Stimulated activated CD8-positive, alpha-beta memory T cell treated with anti-CD3 and anti-CD28 coated beads, Interleukin-12 subunit alpha, Interleukin-12 subunit beta, amount 100 ng/mL, for 24 hours (primary cell): ENCODE results near the gene RARG.
"Not testable (repeated sequence)": the region's sequence is repeated elsewhere in the genome, so short reads cannot be mapped to it uniquely, and the experiment has no call there.

Experiments
- DNase-seq: peaks from one replicate; pipeline ENCODE4 v3.0.0-alpha.2; 2020; ENCODE audit errors: extremely low read depth

Gene RARG

DNA sequence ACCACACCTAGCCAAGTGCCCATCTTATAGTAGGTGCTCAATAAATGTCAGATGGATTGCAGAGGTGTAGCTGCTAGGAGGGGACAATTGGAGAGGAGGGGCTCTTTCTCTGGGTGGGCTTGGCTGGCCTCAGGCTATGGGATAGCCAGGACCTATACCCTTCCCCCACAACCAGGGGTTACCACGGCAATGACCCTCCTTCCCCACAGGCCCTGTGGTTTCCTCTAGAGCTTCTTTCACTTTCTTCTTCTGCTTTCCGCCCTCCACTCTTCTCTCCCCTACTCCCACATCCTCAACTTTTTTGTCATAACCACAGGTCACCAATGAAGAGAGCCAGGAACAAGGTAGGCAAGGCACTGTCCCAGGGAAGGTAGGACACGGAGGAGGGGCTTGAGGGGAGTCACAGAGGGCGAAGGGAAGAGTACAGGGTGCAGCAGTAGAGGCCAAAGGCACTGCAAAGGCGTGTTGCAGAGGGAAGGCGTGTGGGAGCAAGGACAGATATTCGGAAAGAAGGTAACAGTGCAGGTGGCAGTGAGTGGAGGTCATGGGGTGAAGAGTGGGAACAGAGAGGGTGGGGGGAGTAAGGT lies 23.0 kb downstream of the RARG start:
- DNase-seq: no peak

DNA sequence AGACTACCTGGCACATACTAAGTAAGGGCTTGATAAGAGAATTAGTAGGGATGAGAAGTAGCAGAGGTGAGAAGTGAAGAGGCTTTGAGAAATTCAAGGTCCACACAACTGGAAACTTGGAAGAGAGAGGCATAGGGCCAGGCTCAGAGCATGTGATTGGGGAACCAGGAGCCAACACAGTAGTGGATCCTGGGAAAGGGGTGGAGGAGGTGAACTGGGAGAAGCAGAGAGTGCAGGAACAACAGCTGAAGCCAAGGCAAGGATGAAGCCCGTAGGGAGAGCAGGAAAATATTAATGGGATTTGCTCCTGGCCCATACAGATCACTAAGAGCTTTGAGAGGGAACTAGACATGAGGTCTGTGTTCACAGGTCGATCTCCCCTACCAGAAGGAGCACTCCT lies 23.6 kb downstream of the RARG start:
- no peak for DNase-seq

DNA sequence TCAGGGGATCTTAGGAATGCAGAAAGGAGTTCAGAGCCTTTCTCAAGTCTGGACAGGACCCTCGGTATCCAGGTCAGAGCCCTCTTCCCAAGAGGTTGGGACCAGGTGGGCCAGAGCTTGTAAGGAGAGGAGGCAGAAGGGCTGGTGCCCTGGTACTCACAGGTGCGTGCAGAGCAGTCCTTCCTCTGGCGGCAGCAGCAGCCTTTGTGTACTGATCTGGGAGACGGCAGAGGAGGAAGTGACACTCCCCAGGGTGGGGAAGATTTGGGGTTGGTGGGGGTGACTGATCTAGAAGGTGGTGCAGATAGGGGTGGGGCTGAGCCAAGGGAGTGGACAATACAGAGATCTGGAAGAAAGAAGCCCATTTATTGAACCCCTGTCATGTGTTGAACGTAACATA lies 25.0 kb downstream of the RARG start, which contains the start of gene ITGB7:
TSS of gene ITGB7 (minus strand) at position 210 of the 400 bp plus-strand sequence. CDS start 6,808 bp downstream, outside the sequence.
- DNase-seq: no peak

DNA sequence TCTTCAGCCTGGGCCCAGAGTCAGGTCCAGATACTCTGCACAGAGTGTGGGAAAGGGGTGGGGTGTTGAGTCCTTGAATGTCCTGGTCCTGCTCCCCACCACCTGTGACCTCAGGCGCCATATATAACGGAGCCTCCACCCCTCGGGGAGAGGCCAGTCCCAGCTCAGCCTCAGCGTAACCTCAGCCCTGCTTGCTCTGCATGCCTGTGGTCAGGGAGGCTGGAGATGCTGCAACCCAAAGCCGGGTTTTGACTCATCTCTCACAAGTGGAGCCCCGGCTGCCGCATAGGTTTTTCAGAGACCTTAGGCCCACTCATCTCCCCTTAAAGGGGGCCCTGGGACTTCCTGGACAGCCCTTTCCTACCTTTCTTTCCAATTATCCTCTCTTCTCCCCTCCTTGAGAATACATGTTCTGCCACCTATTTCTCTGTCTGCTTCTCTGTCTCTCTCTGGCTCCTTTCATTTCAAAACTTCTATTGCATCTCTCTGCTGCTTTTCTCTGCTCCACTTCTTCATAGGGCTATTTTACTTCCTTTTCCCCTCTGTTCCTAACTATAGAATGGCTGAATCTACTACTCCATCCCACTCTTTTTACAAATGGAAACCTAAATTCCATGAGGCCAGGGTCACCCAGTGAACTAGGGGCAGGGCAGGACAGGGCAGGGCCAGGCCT lies 26.1 kb downstream of the RARG start:
- peak; percentile 61 for DNase-seq

DNA sequence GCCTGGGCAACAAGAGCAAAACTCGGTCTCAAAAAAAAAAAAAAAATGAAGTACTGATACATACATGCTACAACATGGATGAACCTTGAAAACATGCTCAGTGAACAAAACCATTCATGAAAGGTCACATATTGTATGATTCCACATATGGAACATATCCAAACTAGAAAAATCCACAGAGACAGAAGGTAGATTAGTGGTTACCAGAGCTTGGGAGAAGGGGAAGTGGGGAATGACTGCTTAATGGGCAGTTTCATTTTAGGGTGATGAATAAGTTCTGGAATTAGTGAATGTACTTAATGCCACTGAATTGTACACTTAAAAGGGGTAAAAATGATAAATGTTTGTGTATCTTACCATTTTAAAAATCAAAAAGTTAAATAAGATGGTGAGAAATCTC lies 27.7 kb downstream of the RARG start:
- DNase-seq: no peak

DNA sequence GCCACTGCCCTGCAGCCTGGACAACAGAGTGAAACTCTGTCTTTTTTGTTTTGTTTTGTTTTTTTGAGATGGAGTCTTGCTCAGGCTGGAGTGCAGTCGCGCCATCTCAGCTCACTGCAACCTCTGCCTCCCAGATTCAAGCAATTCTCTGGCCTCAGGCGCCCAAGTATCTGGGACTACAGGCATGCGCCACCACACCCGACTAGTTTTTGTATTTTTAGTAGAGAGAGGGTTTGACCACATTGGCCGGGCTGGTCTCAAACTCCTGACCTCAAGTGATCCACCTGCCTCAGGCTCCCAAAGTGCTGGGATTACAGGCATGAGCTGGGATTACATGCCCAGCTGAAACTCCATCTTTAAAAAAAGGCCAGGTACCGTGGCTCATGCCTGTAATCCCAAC lies 29.7 kb downstream of the RARG start:
- DNase-seq: not testable (repeated sequence)

DNA sequence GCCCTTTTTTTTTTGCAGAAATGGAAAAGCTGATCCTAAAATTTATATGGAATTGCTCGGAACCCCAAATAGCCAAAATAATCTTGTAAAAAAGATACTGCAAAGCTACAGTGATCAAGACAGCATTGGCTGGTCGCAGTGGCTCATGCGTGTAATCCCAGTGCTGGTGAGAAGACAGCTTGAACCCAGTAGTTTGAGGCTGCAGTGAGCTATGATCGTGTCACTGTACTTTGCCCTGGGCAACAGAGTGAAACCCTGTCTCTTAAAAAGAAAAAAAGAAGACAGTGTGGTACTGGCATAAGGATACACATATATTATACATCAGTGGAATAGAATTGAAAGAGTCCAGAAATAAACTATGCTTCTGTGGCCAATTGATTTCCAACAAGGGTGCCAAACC lies 30.4 kb downstream of the RARG start:
- no peak for DNase-seq

DNA sequence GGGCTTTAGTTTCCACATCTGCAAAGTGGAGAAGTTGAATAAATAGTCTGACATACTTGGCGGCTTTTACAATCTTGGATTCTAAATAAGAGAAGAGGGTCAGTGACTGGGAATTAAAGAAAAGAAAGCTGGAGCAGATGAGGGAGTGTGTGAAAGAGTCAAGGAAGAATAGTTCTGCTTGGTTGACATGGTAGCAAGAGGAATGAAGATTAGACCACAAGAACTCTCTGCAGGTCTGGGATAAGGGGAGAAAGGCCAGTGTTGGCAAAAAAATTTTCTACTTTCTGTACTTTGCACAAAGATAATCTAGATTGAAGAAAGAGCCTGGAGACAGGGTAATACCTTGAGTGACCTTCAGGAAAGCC lies 30.9 kb downstream of the RARG start:
- no peak for DNase-seq

DNA sequence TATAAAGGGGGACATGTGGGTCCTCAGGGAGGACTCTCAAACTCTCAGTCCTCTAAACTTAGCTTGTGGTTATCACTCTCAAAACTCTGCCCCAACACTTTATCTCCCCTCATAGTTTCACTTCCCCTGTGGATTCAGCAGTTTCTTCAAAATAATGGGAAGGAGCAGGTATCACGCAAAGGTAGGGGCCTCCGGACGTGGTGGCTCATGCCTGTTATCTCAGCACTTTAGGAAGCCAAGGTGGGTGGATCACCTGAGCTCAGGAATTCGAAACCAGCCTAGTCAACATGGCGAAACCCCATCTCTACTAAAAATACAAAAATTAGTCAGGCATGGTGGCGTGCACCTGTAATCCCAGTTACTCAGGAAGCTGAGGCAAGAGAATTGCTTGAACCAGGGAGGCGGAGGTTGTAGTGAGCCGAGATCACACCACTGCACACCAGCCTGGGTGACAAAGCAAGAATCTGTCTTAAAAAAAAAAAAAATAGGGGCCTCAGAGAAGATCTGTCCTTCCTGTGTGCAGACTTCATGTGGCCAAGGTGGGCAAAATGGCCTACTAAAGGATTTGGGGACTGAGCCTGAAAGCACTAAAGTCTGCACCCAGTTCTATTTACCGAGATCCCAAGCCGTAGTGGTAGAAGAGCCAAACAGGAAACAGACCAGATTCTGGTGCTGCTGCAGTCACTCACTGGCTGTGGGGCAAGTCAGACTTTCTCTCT lies 31.4 kb downstream of the RARG start:
- no peak for DNase-seq

DNA sequence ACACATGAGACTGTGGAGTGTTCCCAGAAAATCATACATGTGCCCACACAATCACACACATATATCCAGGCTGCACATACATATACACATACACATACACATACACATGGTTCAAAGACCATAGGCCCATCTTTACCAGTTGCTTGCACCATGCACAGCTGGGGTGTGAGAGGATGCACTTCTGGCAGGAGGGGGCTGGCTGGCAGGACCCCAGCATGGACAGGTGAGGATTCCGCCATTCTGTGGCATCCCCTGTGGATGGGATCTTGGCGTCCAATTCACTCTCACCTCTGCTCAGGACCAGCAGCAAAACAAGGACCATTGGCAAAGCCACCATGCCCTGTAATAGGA lies 31.9 kb downstream of the RARG start:
- DNase-seq: no peak

DNA sequence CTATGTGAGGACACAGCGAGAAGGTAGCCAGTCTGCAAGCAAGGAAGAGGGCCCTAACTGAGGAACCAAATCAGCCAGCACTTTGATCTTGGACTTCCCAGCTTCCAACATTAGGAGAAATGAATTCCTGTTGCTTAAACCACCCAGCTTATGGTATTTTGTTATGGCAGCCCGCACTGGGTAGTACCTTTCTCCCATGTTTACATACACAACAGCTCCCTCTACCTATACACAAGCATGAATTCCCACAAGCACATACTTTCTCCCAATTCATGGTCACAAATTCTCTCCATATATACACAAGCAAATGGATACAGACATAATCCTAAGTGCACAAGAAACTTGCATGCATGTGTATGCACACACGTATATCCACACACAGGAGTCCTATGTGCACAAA lies 32.3 kb downstream of the RARG start:
- DNase-seq: no peak

DNA sequence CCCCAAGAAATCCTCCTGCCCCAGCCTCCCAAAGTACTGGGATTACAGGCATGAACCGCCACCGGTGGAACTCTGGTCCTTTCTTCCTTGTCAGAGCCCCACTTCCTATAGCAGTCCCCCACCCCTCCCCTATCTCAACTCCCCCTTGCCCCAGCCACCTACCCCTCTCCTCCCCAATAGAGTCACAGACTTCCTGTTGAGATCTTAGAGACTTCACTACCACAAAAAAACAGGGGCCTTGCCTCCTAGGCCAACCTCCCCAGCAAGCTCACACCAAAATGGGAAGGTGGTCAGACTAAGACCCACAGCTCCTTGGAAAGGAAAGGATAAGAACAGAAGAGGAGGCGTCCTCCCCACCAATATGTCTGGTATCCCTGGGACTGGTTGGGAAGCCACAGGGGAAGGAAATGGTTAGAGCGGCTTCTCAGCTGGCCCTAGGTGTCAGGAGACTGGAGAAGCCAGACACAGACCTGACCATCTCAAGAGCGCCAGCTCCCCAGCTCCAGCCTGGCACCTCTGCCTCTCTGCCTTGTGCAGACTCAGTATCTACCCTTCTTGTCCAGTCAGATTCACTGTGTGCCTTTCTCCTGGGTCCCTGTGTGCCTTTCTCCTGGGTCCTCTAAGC lies 33.4 kb downstream of the RARG start:
- DNase-seq: no peak

DNA sequence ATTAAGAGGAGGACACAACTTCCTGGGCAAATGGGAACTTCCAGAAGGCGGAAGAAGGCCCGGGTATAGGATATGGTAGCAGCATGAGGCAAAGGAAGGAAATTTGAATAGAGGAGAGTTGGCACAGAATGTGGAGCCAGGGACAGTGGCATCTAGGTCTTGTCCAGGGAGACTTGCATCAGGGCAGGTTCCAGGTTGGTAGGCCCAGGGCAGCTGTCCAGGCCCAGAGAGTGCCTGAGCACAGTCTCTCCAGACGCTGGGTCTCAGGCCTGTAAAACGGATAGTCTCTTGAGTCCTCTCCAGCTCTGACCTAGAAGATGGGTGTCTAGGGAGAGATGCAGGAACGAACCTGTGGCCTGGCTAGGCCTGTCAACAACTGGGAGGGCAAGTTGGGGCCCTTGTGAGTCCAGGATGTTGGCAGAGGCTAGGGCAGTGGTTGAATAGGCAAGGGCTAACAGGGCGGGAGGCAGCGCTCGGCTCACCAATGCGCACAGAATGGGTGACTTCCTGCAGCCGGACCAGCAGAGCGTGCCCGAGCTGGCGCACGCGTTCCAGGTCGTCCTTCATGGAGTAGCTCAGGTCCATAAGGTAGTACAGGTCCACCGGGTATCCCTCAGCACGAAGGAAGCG lies 34.9 kb downstream of the RARG start:
- no peak for DNase-seq

DNA sequence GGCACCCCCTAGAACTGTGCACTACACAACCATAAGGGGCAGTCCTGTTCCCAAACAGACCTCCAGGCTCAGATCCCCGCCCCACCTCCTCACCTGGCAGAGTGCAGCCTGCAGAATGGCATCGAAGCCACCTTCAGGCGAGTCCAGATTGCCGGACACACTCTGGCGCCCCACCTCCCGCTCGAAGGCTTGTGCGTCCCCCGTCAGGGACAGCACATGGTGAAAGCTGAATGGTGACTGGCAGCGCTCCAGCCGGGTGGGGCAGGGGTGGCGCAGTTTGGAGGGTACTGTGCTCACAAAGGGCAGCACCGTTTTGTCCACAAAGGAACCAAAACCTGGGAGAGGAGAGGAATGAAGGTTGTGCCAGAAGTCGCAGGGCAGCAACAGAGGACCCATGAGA lies 35.5 kb downstream of the RARG start:
- DNase-seq: no peak

DNA sequence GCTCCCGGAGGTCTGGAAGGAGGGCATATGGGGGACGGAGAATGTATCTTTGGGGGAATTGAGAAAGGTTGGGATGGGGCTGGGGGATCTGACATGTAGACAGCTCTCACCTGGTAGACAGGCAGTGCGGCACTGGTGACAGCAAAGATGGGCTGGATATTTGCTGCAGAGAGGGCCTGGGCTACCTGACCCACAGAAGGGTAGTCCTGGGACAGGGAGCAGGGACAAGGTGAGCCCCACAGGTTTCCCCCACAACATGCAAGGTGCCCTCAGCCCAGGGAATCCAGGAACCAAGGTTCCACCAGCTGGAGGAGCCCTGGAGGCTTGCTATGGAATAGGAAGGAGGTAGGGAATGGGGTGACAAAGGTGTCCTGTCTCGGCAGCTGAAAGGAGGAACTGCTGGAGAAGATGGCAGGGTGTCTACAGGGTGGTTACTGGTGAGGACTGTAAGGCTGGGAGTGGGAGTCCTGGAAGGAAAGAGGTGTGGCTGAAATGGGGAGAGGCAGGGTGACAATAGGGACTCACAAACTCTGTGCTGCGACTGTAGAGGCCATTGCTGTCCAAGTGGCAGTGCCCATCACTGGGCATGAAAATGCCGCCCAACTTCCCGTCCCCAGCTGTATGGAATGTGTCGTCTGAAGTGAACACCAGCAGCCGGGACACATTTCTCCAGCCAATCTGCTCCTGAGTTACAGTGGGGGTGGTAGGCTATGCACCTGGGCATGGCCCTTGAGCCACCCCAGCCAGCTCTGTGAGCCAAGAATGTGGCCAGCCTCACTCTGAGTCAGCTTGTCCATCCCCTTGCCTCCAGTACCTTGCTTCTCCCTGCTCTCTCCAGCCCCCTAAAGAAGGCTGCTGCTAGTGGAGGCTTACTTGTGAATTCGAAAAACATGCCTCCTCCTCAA lies 36.2 kb downstream of the RARG start:
- no peak for DNase-seq

DNA sequence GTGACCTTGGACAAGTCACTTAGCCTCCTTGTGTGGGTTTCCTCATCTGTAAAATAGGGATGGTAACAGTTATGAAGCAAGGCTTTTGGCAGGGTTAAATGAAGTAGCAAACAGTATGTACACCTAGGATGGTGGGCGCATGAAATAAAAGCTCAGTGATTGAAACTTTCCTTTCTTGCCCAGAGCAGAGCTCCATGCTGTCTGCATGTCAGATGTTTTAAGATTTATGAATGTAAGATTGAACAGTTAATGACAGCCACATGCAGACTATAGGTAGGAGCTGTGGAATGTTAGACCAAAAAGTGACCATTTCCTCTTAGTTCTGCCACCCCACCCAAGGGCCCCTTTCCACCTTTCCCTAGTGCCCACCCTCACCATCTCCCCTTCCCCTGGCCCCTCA lies 37.0 kb downstream of the RARG start:
- no peak for DNase-seq

DNA sequence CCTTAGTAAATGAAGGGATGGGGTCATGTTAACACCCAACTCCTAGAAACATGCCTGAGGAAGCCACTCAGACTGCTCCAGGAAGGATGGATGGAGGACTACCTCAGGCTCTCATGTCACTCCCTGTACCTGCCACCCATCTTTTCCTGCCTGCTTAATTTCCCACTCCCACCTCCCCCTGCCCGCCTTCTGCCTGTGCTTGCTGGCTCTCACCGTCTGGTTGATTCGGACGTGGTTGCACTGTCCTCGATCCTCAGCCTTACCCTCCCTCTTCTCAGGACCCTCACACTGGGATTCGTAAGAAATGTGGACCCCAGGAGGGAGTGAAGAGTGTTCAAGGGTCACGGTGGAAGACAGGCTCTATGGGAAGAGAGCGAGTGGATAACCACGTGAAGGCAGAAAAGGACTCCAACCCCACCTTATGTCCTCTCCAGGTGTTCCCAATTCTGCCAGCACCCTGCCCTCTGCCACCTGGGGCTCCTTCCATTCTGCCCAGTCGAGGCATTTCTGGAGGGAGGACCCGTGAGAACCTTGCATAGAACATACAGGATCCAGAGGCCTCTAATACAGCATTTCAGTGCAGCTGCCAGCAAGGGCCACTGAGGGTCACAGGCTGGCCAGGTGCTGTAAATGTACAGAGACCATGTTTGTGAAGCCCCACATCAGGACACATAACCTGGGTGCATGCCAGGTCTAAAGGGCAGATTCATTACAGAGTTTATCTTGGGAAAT lies 37.9 kb downstream of the RARG start:
- no peak for DNase-seq

DNA sequence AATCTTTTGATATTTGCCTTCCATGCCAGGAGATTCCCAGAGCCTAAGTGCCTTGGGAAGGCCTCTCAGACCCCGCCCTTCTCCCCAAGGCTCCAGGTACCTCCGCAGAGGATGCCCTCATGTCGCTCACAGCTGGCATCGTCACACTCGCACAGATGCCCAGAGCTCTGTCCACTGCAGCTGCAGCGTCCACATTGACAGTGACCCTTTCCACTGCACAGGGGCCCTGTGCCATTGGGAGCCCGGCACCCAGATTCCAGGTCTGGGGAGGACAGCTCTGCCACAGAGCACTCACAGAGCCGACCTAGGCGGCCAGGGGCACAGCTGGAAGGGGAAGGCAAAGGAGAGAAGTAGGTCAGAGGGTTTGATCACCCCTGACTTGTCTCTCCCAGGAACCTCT lies 39.0 kb downstream of the RARG start:
- no peak for DNase-seq

DNA sequence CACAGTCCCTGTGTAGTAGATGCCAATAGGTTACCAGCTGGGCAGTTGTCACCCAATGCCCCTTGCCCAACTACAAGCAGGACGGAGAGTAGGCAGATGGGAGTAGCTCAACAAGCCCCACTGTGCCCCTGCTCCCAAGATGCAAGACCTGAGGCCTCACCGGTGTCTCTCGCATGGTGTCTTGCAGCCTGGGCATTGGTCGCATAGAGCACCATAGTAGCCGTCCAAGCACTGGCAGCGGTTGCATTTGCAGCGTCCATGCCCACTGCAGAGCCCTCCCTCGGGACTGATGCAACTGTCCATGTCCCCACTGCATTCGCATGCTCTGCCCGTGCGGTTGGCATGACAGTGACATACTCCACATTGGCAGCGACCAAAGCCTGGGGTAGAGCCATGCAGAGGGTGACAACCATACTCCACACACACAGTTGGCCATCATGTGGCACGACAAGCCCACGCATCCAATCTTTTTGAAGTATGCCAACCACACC lies 39.4 kb downstream of the RARG start:
- no peak for DNase-seq

DNA sequence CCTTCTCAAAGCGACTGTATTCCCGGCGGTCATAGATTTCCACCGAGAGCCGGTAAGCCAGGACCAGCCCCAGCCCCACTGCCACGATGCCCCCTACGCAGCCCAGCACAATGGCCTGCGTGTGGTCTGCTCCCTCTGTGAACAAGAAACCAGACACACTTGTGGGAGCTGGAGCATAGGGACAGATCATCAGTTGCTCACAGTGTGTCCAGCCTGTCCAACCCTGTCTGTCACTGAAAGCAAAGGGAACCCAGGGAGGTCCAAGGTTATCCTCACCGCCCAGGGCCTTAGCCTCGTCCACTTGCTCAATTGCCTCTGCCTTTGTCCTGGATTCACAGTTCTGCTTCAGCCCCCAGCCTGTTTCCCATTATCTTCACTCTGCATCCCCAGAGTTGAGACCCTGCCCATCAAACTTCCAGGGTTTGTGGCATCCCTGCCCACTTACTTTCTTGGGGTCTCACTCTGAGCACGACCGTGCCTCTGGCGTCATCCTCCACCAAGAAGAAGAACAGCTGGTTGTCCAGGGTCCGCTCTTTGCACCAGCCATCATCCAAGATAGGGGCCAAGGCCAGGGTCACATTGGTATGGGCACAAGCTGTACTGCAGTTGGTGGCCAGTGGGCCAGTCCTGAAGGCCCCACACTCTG lies 40.0 kb downstream of the RARG start:
- no peak for DNase-seq
